LNCaP clone FGC (cell line): Measurements from ENCODE around the gene ACOT11.
"Not testable (repeated sequence)": the region's sequence is repeated elsewhere in the genome, so short reads cannot be mapped to it uniquely, and the experiment has no call there.

Experiments
- DNase-seq: peaks from one replicate; pipeline ENCODE4 v3.0.0-alpha.2; 2011; ENCODE audit warnings: low read depth
- H3K4me3 ChIP-seq: 2 replicates; pipeline ENCODE4 v1.5.1; 2011; ENCODE audit warnings: mild to moderate bottlenecking, low read depth, low read length, control low read depth
- TF ChIP-seq, protein P1 (sequence below): IDR thresholded peaks from 2 replicates; pipeline ENCODE4 v1.5.1; 2012; ENCODE audit warnings: mild to moderate bottlenecking; ENCODE audit not compliant: control insufficient read depth, insufficient read depth; ENCODE audit errors: extremely low read depth

The ACOT11 gene

DNA sequence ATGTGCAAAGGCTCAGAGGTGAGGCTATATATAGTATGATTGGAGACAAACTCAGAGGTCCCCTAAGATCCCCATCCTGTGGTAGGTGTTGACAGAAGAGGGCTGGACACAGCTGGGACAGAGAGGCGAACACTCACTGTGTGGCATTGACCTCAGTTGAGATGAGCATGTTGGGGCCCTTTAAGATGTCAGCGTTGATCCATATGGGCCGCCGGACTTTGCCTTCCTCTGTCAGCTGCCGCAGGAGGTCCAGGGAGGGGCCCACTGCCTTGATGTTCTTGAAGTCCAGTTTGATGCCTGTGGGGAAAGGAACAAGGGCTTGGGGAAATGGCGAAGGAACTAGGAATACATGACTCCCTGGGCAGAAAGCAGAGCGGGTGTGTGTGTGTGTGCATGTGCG, 66.5 kb downstream of the ACOT11 start:
- TF ChIP-seq, protein P1, sequence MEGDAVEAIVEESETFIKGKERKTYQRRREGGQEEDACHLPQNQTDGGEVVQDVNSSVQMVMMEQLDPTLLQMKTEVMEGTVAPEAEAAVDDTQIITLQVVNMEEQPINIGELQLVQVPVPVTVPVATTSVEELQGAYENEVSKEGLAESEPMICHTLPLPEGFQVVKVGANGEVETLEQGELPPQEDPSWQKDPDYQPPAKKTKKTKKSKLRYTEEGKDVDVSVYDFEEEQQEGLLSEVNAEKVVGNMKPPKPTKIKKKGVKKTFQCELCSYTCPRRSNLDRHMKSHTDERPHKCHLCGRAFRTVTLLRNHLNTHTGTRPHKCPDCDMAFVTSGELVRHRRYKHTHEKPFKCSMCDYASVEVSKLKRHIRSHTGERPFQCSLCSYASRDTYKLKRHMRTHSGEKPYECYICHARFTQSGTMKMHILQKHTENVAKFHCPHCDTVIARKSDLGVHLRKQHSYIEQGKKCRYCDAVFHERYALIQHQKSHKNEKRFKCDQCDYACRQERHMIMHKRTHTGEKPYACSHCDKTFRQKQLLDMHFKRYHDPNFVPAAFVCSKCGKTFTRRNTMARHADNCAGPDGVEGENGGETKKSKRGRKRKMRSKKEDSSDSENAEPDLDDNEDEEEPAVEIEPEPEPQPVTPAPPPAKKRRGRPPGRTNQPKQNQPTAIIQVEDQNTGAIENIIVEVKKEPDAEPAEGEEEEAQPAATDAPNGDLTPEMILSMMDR = no peak
- no peak for DNase-seq
- H3K4me3 ChIP-seq = no peak overlapping the region

DNA sequence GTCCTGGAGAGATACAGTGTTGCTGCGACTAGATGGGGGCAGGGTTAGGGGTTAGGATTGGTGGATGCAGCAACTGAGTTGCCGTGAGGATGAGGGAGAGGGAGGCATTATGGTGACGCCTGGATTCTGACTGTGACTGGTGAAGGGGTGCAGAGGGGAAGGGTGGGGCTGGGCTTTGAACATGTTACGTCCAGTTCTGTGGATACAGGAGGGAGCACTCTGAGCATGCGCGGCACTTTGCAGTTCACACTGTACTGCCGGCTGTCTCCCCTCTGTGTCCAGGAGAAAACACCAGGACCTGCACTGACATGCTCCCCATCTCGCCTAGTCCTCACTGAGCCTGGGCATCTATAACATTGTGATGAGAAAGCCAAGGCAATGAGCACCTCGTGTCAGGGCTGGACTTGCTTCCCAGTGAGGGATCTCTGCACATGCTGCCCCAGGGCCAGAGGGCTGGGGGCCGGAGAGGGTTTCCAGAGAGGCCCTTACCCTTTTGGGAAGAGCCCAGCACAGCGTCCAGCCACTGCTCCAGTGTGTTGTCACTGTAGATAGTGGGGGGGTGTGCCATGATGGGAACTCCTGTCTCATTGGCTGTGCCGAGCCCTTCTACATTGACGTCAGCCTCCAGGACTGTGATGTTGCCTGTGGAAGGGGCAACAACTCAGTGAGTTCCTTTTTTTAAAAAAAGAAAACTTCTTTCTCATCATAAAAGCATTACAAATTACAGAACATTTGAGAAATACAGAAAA, 67.7 kb downstream of the ACOT11 start:
- no peak overlapping the region for H3K4me3 ChIP-seq
- TF ChIP-seq, protein P1 = no peak
- no peak for DNase-seq

DNA sequence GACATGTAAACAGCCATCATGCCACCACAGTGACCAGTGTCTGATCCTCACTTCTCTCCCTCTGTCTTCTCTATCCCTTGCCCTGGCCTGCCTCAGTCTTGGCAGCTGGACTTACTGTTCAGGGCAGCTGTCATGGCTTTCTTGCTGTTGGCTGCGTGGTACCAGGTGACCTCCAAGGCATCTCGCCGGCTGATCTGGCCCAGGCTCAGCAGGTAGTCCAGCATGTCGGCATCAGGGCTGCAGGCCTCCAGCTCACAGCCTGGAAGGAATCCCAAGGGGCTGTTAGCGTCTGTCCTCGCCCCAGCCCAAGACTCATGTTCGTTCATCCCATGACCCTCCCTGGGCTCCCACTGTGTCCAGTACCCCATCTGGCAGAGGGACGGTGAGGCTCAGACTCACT, 71.7 kb downstream of the ACOT11 start:
- no peak overlapping the region for H3K4me3 ChIP-seq
- no peak for DNase-seq
- TF ChIP-seq, protein P1 = no peak

DNA sequence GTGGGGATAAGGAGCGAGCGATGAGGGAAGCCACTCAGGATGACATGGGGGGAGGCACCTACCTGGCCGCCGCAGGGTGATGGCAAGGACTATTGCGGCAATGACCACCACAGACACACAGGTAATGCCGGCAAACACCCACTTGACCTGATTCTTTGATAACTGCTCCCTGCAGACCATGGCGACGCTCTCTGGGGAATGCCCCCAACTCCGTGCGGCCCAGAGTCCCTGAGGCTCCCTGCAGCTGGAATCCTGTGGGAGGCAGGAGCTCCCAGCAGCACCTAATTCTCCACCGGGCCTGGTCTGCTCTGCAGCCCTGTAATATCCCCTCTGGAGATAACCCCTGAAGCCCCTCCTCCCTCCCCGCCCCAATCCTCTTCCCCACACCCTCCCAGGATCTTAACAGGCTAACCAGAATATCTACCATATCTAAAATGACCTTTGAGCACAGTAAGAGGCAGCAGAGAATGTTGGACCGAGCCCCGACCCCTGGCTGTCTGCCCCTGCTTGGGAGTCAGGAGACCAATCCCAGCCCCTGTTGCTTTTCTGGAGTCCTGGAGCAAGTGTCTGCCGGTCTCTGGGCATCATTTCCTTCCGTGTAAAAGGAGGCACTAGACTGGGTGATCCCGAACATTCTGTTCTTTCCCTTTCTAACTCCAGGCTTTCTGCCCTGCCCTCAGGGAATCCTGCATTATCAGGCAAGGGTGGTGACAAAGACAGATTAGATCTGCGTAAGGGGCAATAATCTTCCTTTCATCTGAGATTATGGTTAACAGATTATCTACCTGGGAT, 75.4 kb downstream of the ACOT11 start, which contains the start of gene FAM151A:
TSS of gene FAM151A (minus strand) at position 310 of the 792 bp plus-strand sequence. CDS start at position 180, 130 bp downstream.
- TF ChIP-seq, protein P1 = no peak
- no peak within 1 kb of the TSS for H3K4me3 ChIP-seq
- no peak for DNase-seq

DNA sequence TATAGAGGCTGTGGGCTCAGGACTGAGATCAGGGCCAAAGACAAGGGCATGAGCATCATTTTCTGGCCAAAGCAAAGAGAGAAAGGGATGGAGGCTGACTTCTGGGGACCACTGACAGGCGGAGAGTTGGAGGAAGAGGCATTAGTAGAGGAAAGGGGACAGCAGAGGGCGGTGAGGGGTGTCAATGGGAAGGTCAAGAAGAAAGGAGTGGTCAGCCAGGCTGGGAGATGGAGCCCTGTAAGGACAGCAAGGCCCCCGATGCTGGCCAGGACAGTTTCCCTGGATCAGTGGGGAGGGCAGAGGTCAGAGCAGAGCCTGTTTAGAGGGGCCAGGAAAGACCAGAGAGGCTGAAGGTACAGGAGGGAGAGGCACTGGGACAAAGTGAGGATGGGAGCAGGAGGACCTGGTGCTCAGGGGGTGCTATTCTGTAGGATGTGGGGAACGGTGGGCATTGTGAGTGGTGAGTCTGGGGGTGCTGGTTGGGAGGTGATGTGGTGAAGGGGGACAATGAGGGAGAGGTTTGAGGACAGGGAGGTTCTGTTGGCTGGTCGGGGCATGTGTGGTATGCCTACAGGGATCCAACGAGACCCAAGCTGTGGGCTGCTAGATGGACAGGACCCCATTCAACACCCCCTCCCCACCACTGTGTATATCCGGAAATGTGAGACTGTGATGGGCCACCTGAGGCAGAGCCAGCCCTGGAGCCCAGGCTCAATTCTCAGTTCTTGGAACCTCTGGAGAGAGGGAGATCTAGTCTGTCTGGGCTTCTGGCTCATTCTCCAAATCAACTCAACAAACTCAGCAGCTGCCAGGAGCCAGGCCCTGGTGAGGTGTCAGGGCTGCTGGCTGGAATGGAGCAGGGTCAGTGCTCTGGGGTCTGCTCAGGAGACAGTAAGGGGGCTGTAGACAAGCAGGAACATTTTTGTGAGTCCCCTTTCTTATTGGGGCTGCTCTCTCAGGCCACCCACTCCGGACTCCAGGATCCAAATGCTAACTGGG, 76.7 kb downstream of the ACOT11 start:
- DNase-seq = no peak
- H3K4me3 ChIP-seq = no peak overlapping the region
- TF ChIP-seq, protein P1 = no peak

DNA sequence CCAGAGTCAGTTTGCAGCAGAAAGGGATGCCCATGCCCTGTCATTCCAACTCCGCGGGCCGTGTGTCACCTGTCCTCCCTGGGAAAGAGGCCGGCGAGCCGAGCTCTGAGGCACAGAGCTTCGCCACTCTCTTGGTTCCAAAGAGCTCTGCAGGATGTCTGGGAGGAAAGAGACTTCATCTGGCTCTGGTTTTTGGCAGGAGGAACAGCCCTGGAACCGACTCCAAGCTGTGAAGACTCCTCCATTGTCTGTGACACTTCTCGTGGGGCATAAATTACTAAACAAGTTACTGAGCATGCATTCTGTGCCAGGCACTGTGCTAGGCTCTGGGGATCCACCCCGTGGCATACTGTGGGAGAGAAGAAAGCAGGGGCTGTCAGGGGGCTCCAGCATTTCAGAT, 79.2 kb downstream of the ACOT11 start:
- H3K4me3 ChIP-seq = no peak overlapping the region
- no peak for DNase-seq
- TF ChIP-seq, protein P1 = no peak

DNA sequence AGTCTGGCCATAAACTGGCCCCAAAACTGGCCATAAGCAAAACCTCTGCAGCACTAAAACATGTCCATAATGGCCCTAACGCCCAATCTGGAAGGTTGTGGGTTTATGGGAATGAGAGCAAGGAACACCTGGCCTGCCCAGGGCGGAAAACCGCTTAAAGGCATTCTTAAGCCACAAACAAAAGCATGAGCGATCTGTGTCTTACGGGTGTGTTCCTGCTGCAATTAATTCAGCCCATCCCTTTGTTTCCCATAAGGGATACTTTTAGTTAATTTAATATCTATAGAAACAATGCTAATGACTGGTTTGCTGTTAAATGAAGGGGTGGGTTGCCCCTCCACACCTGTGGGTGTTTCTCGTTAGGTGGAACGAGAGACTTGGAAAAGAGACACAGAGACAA, 87.8 kb downstream of the ACOT11 start:
- H3K4me3 ChIP-seq, DNase-seq: not testable (repeated sequence)

DNA sequence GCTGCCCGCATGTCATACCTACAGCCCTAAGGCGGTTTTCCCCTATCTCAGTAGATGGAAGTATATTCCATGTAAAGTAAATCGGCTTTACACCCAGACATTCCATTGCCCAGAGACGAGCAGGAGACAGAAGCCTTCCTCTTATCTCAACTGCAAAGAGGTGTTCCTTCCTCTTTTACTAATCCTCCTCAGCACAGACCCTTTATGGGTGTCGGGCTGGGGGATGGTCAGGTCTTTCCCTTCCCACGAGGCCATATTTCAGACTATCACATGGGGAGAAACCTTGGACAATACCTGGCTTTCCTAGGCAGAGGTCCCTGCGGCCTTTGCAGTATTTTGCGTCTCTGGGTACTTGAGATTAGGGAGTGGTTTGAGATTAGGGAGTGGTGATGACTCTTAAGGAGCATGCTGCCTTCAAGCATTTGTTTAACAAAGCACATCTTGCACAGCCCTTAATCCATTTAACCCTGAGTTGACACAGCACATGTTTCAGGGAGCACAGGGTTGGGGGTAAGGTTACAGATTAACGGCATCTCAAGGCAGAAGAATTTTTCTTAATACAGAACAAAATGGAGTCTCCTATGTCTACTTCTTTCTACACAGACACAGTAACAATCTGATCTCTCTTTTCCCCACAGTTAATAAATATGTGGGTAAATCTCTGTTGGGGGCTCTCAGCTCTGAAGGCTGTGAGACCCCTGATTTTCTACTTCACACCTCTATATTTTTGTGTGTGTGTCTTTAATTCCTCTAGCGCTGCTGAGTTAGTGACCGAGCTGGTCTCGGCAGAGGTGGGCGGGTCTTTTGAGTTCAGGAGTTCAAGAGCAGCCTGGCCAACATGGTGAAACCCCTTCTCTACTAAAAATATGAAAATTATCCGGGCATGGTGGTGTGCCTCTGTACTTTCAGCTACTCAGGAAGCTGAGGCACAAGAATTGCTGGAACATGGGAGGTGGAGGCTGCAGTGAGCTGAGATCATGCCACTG, 88.7 kb downstream of the ACOT11 start:
- not testable (repeated sequence) for H3K4me3 ChIP-seq, DNase-seq
